Glomerular endothelial cell (primary cell): ENCODE results near the gene DTNB. TPM values are rescaled to one million over a fixed set of nuclear protein-coding genes. Genes with fewer than 3 reads are reported as not detected.

Source experiments
- DNase-seq: peaks from one replicate; pipeline ENCODE4 v3.0.0-alpha.2; 2011; ENCODE audit warnings: low read depth, low spot score; ENCODE audit errors: extremely low read depth
- total RNA-seq: library from RNA; depleted of rRNA; stranded (reverse); fragments of >200 nt; gene quantifications from 2 replicates; pipeline ENCODE4 v1.2.3, GENCODE V29; 2015

DTNB gene
- total RNA-seq, 1 donor from 2014 or later = 4.8 TPM

- DNase-seq = no peak
Measured at GRCh38 chr2:25335971-25336370, 337.4 kb downstream of the DTNB start.

GRCh38 chr2:25335204-25335603, 338.2 kb downstream of the DTNB start:
- DNase-seq = no peak

- DNase-seq = no peak
Measured at GRCh38 chr2:25334482-25334881, 338.9 kb downstream of the DTNB start.

GRCh38 chr2:25333981-25334380, 339.4 kb downstream of the DTNB start:
- no peak for DNase-seq

GRCh38 chr2:25332571-25332970, 340.8 kb downstream of the DTNB start:
- DNase-seq = no peak

GRCh38 chr2:25331686-25332365, 341.6 kb downstream of the DTNB start:
- no peak for DNase-seq

GRCh38 chr2:25330937-25331336, 342.4 kb downstream of the DTNB start:
- no peak for DNase-seq

GRCh38 chr2:25330273-25330672, 343.1 kb downstream of the DTNB start:
- no peak for DNase-seq

GRCh38 chr2:25328152-25329085, 345.0 kb downstream of the DTNB start:
- DNase-seq = no peak

Other genes starting within 250 kb of the DTNB start
- 17.5 and 22.6 TPM in 2 replicates for gene ASXL2, start 204.9 kb upstream of the DTNB start, total RNA-seq